ELF-1 (cell line): Measurements from ENCODE around the gene IFNA13.
"Not testable (repeated sequence)": the region's sequence is repeated elsewhere in the genome, so short reads cannot be mapped to it uniquely, and the experiment has no call there.

Experiments used
- DNase-seq: peaks from one replicate; pipeline ENCODE4 v3.0.0-alpha.2; 2016; ENCODE audit warnings: low read depth, low spot score

The IFNA13 gene

DNA sequence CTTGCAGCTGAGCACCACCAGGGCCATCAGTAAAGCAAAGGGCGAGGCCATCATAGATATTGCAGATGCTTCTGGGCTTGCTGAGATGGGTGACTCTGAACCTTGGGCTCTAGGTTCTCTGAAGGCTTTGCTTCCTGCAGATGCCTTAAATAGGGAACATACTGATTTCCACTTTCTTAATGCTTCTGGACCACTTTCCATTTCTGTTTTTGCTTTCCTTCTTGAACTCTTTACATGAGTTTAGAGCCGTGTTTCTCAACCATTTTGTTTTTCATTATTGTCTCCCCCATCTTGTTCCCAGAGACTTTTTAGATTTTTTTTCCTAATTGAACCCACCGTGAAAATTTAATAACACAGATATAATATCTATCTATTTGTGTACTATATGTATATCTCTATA, at the start of gene IFNA13:
IFNA13 (minus strand) TSS at position 101 of the 400 bp plus-strand sequence; CDS start at position 54, 47 bp downstream.
- DNase-seq, result no peak

GRCh38 chr9:21415493-21416267, 47.8 kb upstream of the IFNA13 start:
- no peak for DNase-seq

DNA sequence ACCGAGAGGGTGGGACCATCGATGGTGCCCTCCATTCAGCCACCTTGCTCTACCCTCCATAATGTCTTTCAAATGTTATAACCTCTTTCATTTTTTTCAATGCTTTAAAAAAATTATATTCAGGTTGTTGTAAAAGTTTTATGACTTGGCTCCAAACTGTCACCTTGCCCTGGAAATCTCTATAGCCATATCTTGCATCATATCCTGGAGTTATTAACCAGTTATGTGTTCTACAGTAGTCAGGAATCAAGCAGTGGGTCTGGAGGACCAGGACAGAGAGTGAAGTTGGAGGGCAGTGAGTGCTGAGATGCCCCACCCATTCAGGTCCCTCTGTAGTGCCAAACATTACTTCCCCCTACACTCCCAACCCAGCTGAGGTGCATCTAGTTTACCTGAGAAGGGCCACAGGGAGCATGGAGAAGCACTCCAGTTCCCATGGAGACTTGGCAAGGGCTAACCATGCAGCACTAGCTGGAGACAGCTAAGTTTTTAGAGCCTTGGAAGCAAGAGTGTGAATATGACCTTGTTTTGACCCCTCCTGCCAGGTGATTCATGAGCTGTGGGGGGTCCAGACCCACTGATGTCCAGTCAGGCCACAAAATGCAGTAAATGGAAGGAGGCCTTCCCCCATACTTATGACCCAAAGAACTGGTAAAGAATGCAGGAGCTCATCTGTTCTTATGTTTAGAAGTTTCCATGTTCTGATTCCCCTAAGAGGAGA, 46.5 kb upstream of the IFNA13 start:
- no peak for DNase-seq

- DNase-seq, result peak; percentile 39
Observed at GRCh38 chr9:21413624-21414023, 45.8 kb upstream of the IFNA13 start.

DNA sequence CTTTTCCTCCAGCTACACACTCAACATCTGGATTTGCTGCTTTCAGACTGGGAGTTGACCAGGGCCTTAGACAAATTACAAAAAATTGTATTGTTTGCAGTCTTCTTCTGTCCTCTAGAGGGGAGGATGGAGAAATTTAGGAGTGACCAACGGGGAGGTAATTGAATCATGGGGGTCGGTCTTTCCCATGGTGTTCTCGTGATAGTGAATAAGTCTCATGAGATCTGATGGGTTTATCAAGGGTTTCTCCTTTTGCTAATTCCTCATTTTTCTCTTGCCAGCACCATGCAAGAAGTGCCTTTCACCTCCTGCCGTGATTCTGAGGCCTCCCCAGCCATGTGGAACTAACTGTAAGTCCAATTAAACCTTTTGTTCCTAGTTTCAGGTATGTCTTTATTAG, 45.3 kb upstream of the IFNA13 start:
- DNase-seq, result no peak

GRCh38 chr9:21412107-21412506, 44.2 kb upstream of the IFNA13 start:
- no peak for DNase-seq

DNA sequence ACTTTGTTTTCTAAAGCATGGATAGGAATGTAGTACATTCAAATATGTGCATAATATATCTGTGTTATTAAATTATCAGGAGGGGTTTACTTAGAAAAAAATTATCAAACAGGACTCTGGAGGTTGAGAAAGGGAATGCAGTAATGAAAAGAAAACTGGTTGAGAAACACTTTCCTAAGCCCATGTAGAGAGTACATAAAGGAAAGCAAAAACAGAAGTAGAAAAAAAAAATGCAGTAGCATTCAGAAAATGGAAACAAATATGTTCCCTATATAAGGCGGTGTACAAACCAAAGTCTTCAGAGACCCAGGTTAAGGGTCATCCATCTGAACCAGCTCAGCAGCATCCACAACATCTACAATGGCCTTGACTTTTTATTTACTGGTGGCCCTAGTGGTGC, 41.0 kb upstream of the IFNA13 start, which contains the start of gene IFNA8:
IFNA8 (plus strand) TSS at position 301 of the 400 bp plus-strand sequence; CDS start at position 361, 60 bp downstream.
- no peak for DNase-seq

- no peak for DNase-seq
Observed at GRCh38 chr9:21404146-21404545, 36.3 kb upstream of the IFNA13 start.

- peak; percentile 72 for DNase-seq
Observed at GRCh38 chr9:21402386-21403251, 34.8 kb upstream of the IFNA13 start.

DNA sequence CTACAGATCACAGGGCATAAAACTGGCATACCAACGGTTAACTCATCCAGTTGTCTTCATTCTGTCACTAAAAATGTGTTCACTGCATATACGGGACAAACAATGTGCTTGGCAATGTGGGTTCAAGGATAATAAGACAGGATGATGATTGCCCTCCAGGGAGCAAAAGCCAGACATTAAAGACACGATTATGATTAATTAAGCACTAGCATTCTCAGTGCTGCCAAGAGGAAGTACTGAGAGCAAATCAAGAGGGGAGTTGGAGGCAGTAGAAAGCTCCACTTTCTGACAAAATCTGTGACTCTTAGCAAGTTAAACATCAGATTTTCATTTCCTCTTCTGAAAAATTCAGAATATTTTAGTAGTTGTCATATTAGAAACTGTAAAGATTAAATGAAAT, 32.1 kb upstream of the IFNA13 start:
- no peak for DNase-seq

GRCh38 chr9:21398955-21399489, 31.2 kb upstream of the IFNA13 start:
- no peak for DNase-seq

DNA sequence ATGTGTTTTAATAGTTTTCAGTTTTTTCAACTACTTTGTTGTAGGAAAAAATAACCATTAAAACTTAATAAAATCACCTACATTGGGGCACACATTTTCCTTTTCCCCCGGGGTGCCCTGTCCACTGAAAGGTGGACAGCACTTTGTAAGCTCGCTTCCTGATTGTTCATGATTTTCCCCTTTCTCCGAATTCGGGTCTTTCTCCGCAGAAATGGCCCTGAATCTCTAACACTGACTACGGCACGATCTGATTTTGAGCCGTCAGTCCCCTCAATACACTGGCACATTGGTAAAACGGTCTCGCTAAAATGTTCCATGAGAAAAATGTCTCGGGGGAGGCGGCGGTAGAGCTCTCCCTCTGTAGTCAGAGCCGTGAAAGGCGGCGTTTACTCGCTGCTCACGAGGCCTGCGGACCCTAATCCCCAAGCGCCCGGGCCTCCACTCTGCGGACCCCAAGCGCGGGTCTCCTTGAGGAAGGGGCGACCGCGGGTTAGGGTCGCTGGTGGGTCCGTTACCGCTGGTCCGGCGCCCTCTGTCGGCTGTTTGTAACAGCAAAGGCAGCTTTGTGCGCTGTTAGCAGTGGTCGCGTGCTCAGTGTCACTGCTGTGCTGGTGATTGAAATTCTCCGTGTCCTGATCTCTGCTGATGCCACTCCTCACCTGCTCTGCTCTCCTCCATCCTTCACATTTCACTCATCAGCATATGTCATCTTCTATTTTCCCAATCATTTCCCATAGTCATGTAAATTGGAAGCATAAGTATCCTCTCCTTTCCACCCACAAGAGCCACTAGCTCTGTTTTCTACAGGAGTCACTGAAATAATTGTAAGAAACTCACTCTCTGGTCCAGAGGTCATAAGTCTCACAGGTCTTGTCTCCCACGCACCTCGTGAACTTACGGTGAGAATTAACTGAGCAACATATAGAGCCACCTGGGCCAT, 28.2 kb upstream of the IFNA13 start:
- peak; percentile 76 for DNase-seq

- DNase-seq, result peak; percentile 32
Observed at GRCh38 chr9:21392270-21392669, 24.4 kb upstream of the IFNA13 start.

GRCh38 chr9:21385131-21385670, 17.3 kb upstream of the IFNA13 start, which contains the start of gene IFNA2:
IFNA2 (minus strand) TSS chr9:21385398; CDS start chr9:21385329, 69 bp downstream.
- no peak for DNase-seq

DNA sequence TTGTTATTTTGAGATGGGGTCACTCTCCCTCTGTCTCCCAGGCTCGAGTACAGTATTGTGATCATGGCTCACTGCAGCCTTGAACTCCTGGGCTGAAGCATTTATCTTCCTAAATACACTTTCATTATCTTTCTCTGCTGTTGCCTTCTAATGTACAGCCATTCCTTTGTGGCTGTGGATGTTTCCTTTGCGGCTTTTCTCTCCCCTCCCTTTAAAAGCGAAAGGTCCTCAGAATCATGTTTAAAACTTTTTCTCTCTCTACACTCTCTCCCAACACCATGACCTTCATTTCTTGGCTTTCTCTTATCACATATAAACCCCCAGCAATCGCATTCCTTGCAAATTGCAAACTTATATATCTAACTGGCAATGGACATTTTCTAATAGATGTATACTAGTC, 15.8 kb upstream of the IFNA13 start:
- no peak for DNase-seq

DNA sequence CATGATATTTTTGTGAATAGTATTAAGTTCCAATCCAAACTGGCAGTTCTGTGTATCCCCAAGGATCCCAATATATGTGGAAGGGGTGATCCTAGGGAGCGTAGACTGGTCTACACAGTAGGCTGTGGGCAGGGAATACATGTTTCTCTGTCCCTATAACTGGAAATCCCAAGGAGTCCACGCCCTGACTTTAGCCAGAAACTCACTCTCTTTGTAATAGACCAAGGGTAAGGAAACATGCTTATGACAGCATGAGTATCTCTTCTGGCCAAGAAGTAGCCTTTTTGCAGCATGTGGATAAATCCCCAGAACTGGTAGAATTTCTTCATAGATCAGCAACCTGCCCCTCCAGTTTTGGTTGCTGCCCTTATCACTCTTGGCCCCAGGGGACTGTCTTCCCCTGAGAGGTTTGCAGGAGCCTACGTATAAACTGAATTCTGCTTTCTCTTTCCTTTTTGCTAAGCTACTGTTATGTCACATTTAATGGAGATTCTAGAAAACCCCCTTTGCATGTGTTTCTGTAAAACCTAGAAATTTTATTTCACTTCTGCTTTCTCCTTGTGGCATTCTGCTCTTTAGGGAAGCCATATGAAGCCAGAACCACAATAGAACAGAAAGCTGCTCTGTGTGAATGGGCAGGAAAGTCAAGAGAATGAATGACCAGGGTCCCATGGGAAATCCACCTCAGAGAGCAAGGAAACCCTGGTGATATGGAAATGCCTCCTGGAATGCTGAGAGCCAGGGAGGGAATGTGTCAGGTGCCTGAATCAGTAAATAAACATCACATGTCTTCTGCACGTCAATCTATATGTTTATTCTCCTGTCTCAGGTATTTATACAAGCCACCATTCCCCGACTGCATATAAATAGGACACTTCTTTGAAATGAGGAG, 13.8 kb upstream of the IFNA13 start:
- peak; percentile 65 for DNase-seq

DNA sequence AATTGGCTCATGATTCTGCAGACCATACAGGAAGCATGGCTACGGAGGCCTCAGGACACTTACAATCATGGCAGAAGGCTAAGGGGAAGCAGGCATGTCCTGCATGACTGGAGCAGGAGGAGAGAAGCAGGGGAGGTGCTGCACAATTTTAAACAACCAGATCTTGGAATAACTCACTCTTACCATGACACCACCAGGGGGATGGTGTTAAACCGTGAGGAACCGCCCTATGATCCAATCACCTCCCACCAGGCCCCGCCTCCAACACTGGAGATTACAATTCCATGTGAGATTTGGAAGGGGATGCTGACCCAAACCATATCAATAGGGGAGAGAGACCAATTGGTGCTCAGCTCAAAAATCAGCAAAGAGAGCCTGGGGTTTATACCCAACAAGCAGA, 3.6 kb upstream of the IFNA13 start:
- not testable (repeated sequence) for DNase-seq

GRCh38 chr9:21367169-21367568, 688 bp downstream of the IFNA13 start:
- not testable (repeated sequence) for DNase-seq

DNA sequence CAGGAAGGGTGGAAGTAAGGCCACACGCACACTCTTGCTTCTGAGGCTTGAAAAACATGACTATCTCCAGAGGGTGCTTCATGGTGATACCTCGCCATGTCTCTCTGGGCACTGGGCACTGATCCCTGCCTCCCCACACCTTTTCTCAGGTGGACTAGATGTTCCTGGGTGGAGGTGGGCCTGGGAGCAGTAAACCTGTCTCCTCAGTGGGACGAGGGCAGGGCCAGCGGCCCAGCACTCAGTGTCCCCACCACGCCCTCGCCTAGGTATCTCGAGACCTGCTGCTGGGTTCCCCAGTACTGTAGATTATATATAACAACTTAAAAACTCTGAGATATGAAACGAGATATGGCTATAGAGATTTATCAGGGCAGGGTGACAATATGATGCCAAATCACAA, 5.6 kb downstream of the IFNA13 start:
- no peak for DNase-seq
